Measurements from ENCODE around the gene INF2.

DNA sequence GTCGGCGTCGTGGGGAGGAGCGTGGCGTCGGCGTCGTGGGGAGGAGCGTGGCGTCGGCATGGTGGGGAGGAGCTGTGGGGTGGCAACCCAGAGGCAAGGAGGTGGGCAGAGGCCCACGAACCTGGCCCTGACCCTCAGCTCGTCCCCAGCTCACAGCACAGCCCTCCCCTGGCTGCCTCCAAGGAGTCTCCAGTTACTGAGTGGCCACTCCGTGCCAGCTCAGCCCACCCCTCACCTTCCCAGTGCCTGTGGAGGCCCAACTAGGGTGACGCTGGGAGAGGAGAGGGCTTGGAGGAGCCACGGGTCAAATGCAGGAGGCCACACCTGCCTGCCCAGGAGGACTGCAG lies 40.4 kb downstream of the INF2 start:
- TF ChIP-seq POLR2A (IDR thresholded peaks at IDR 0.05; ENCODE audit: low read depth, low read length) (no peak), POLR2AphosphoS5 (IDR thresholded peaks at IDR 0.05; ENCODE audit: low read depth, low read length) (no peak), POU2F2 (IDR thresholded peaks at IDR 0.05; ENCODE audit: low read depth, low read length) (no peak), TAF1 (IDR thresholded peaks at IDR 0.05; ENCODE audit: low read depth, low read length) (no peak)
